ENCODE results near the gene TMC2.

GRCh38 chr20:2659547-2659946, 123.2 kb downstream of the TMC2 start:
- TF ChIP-seq ESRRA (CRISPR knock-in tag; IDR thresholded peaks at IDR 0.05; ENCODE audit: borderline replicate concordance) (no peak), CTCF (IDR thresholded peaks at IDR 0.05) (no peak), TCF7 (CRISPR knock-in tag; IDR thresholded peaks at IDR 0.05; ENCODE audit: low read depth) (no peak), ZMAT4 (CRISPR knock-in tag; IDR thresholded peaks at IDR 0.05) (no peak), ATF2 (CRISPR knock-in tag; IDR thresholded peaks at IDR 0.05; ENCODE audit: borderline replicate concordance, low read depth) (no peak)

All from WTC11 (cell line).